Measurements from ENCODE around the gene ALPK1.

GRCh38 chr4:112270051-112270450, 27.1 kb upstream of the ALPK1 start:
- TF ChIP-seq YY1 (IDR thresholded peaks at IDR 0.05; ENCODE audit: insufficient read depth, insufficient read length) (no peak), SUZ12 (IDR thresholded peaks at IDR 0.05; ENCODE audit: extremely low read depth, insufficient read depth, insufficient read length) (no peak)

All from NT2/D1 (cell line).